ENCODE measurements around the gene STAT5B.
A peak's percentile ranks its signal among the peaks of the same experiment; 100 is the strongest.
"Not testable (repeated sequence)": the region's sequence is repeated elsewhere in the genome, so short reads cannot be mapped to it uniquely, and the experiment has no call there.

Gene STAT5B

DNA sequence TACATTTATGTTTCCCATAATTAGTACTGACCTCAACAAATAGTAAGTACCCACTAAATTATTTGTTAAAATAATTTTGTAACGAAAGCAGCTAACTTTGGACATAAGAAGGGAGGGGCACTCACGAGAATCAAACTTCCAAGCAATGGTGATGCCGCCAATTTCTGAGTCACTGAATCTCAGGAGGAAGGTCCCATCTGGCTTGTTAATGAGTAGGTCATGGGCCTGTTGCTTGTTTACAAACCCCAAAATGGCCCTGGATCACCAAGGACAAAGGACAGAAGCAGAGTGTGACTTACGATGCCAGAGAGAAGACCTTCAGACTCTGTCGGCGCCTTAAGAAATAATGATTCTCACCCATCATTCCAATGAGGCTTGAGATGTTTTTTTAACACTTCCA lies 66.1 kb downstream of the STAT5B start:
- H3K4me3 ChIP-seq: no peak overlapping the region
- H3K27ac ChIP-seq: no peak overlapping the region

DNA sequence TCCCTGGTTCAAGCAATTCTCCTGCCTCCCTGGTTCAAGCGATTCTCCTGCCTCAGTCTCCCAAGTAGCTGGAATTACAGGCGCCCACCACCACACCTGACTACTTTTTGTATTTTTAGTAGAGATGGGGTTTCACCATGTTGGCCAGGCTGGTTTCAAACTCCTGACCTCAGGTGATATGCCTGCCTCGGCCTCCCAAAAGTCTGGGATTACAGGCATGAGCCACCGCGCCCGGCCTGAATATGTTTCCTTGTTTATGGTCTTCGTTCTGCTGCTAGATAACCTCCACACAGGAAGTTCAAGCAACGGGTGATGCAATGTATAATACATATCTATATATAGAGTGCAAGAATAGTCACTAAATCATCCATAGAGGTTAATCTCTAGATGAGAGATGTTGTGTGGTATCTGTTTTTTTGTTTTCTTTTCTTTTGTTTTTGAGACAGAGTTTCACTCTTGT lies 70.0 kb downstream of the STAT5B start:
- H3K27ac ChIP-seq, H3K4me3 ChIP-seq: not testable (repeated sequence)

- H3K27ac ChIP-seq: no peak overlapping the region
These were observed 72.8 kb downstream of the STAT5B start for GRCh38 chr17:42203354-42203753.

DNA sequence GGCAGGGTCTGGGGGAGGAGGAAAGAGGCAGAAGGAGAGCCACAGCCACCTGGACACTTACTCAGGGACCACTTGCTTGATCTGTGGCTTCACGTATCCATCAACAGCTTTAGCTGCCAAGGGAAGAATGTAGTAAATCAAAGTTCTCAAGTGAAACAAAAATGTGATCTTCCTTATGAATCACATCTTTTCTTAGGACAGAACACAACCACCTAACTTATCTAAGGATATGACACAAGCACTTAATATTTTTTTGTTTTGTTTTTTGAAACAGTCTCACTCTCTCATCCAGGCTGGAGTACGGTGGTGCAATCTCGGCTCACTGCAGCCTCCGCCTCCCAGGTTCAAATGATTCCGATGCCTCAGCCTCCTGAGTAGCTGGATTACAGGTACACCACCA lies 73.5 kb downstream of the STAT5B start:
- Histone ChIP-seq H3K4me3 (no peak overlapping the region), H3K27ac (peak overlapping the region in 2 of 21 experiments; percentile 2 to 9)

More at GRCh38 chr17:42203354-42203753, 72.8 kb downstream of the STAT5B start:
- H3K4me3 ChIP-seq: no peak overlapping the region

GRCh38 chr17:42202159-42202558 lies 74.0 kb downstream of the STAT5B start:
- H3K4me3 ChIP-seq: no peak overlapping the region
- peak overlapping the region in 4 of 21 experiments; percentile 2 to 46 (median 24) for H3K27ac ChIP-seq

GRCh38 chr17:42201458-42201772 lies 74.8 kb downstream of the STAT5B start:
- H3K4me3 ChIP-seq: no peak overlapping the region
- peak overlapping the region in 2 of 21 experiments; percentile 38 to 46 for H3K27ac ChIP-seq

- Histone ChIP-seq H3K27ac (no peak overlapping the region), H3K4me3 (no peak overlapping the region)
These were observed 75.3 kb downstream of the STAT5B start for GRCh38 chr17:42200706-42201457.

DNA sequence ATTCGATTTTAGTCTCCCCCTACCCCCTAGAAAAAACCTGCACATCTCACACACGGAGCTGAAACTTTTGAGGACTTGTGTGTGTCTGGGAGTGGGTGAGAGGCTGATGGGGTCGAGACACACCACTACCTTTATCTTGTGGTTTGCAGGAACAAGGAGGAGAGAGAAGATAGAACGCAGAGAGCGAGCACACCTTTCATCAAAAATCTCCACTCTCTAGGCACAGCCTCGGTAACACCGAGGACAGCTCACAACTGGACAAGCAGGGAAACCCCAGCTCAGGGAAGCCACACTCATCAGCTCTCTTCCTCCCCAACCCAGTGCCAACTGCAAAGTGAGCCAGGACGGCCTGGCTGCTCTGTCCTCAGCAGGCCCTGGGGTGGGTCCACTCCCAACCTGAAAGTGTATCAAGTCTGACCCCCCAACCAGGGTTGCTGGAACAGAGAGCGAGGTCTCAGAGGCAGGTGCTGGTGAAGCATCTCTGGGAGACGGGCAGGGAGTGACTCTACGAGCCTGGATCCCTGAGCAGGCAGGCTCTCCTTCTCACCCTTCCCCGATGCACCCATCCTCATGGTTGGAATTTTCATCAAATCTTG lies 76.7 kb downstream of the STAT5B start:
- peak overlapping the region in 5 of 21 experiments; percentile 1 to 55 (median 38) for H3K27ac ChIP-seq
- H3K4me3 ChIP-seq: no peak overlapping the region

GRCh38 chr17:42198897-42199296 lies 77.3 kb downstream of the STAT5B start:
- Histone ChIP-seq H3K27ac (peak overlapping the region in 8 of 21 experiments; percentile 15 to 68 (median 51)), H3K4me3 (no peak overlapping the region)

GRCh38 chr17:42197564-42198156 lies 78.5 kb downstream of the STAT5B start:
- Histone ChIP-seq H3K4me3 (no peak overlapping the region), H3K27ac (no peak overlapping the region)

GRCh38 chr17:42193969-42194899 lies 82.0 kb downstream of the STAT5B start, which contains the start of gene GHDC:
TSS of gene GHDC (minus strand) at chr17:42194494. CDS start at chr17:42193581, 913 bp downstream.
- Histone ChIP-seq H3K4me3 (peak within 1 kb of the TSS; percentile 40 to 69 (median 51)), H3K27ac (peak within 1 kb of the TSS in 20 of 21 experiments; percentile 62 to 94 (median 84))

GRCh38 chr17:42193216-42193968 lies 82.8 kb downstream of the STAT5B start:
- Histone ChIP-seq H3K4me3 (peak overlapping the region; percentile 40 to 69 (median 51)), H3K27ac (peak overlapping the region in 14 of 21 experiments; percentile 63 to 94 (median 86))

DNA sequence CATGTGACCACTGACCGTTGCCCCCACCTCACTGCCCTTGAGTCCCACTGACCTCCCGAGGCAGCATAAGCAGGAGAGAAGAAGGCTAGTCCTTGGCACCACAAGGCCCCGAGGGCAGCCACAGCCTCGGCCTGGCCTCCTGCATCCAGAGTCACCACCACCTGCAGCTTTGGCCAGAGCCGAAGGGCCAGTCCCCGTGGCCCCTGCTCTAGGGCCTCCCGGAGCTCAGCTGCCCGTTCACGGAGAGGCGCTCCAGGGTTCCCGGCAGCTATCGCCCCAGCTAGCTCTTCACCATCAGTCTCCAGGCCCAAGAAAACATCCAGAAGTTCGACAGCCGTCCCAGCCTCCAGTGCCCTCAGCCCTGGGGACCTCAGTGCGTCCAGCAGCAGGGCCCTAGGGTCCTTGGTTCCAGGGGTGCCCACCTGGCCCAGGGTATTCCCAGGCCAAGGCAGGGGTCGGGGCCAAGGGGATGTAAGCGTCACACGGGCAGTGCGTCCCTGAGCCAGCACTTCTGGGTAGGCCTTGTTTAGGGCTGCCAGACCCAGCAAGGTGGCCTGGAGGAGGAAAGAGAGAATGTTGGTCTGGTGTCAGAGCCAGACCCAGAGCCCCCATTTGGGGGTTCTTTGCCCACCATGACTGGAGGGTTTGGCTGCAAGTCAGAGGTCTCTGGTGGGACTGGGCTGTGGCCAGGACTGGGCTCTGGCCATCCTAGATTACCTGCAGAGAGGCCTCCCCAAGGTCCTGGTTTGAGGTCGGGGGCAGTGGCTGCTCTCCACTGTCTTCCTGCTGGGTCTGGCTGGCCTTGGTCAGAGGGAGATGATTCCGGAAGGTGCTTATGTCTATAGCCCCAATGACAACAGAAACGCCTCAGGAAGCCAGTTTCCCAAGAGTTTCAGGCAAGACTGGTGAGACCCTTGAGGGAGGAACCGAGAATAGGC lies 83.7 kb downstream of the STAT5B start:
- Histone ChIP-seq H3K27ac (peak overlapping the region in 1 of 21 experiments; percentile 7), H3K4me3 (no peak overlapping the region)

- Histone ChIP-seq H3K27ac (no peak overlapping the region), H3K4me3 (no peak overlapping the region)
These were observed 84.9 kb downstream of the STAT5B start for GRCh38 chr17:42191275-42191608.

- Histone ChIP-seq H3K4me3 (no peak overlapping the region), H3K27ac (no peak overlapping the region)
These were observed 85.5 kb downstream of the STAT5B start for GRCh38 chr17:42190491-42191274.

DNA sequence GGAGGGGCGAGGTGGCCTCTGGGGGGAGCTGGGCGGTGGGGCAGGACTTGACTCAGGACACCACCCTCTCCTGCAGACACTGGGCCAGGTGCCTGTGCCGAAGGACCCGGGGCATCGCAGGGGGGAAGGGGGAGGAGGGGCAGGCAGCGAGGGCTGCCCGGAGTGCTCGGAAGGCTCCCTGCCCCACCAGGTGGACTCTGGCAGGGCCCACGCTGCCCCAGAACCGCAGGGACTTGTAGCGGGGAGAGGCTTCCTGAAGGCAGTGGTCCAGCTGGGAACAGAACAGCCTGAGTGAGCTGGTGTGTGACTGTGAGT lies 86.6 kb downstream of the STAT5B start:
- no peak overlapping the region for H3K27ac ChIP-seq

More for the DNA sequence above, 86.6 kb downstream of the STAT5B start:
- H3K4me3 ChIP-seq: no peak overlapping the region
